Colon (tissue), 2 donors: ENCODE data around the gene ZNF829.

Experiments used
- FAIRE-seq: peaks from 2 replicates; lab custom pipeline; 2012; peaks lifted over from hg19 to GRCh38; lab: Jason Lieb, UNC
- donor health status: control.
- donor health status: control.

The ZNF829 gene

GRCh38 chr19:36915992-36916830, at the start of gene ZNF829, which contains the start of gene ZNF568:
Gene ZNF829 (minus strand): TSS chr19:36916291. CDS start chr19:36915167, 1,124 bp downstream.
Gene ZNF568 (plus strand): TSS chr19:36916332. CDS start chr19:36922771, 6,439 bp downstream.
- FAIRE-seq = no peak

GRCh38 chr19:36963280-36963679, 47.2 kb upstream of the ZNF829 start:
- no peak for FAIRE-seq

- no peak for FAIRE-seq
Measured at GRCh38 chr19:36962346-36962745, 46.3 kb upstream of the ZNF829 start.

- FAIRE-seq = no peak
Measured at GRCh38 chr19:36950335-36951119, 34.4 kb upstream of the ZNF829 start.

- FAIRE-seq = no peak
Measured at GRCh38 chr19:36939153-36939552, 23.1 kb upstream of the ZNF829 start.

GRCh38 chr19:36931684-36932083, 15.6 kb upstream of the ZNF829 start:
- no peak for FAIRE-seq

- no peak for FAIRE-seq
Measured at GRCh38 chr19:36918090-36918489, 2.0 kb upstream of the ZNF829 start.

- no peak for FAIRE-seq
Measured at GRCh38 chr19:36916991-36917390, 900 bp upstream of the ZNF829 start.

- FAIRE-seq = no peak
Measured at GRCh38 chr19:36898422-36898821, 17.7 kb downstream of the ZNF829 start.

- FAIRE-seq = no peak
Measured at GRCh38 chr19:36894849-36895383, 21.2 kb downstream of the ZNF829 start.

- FAIRE-seq = no peak
Measured at GRCh38 chr19:36891768-36892357, 24.2 kb downstream of the ZNF829 start.

- no peak for FAIRE-seq
Measured at GRCh38 chr19:36876993-36877938, 38.8 kb downstream of the ZNF829 start.

- FAIRE-seq = no peak
Measured at GRCh38 chr19:36851898-36852297, 64.2 kb downstream of the ZNF829 start.

- FAIRE-seq = no peak
Measured at GRCh38 chr19:36850559-36851442, 65.3 kb downstream of the ZNF829 start, which contains the start of gene ZNF345. Gene ZNF345 (plus strand): TSS chr19:36850876. CDS start chr19:36876831, 25,955 bp downstream.

- FAIRE-seq = no peak
Measured at GRCh38 chr19:36849701-36850558, 66.2 kb downstream of the ZNF829 start.

- no peak for FAIRE-seq
Measured at GRCh38 chr19:36847968-36848367, 68.1 kb downstream of the ZNF829 start.

GRCh38 chr19:36838784-36839324, 77.2 kb downstream of the ZNF829 start:
- FAIRE-seq = peak; percentile 45
